ENCODE data around the gene EMILIN1. TPM values are rescaled to one million over a fixed set of nuclear protein-coding genes. Genes with fewer than 3 reads are reported as not detected.

Gene EMILIN1
- 10 to 100 TPM in 2 of 4 donors, 1 to 10 TPM in 2; 6.2 to 27.8 (median 9.9) TPM for total RNA-seq

- DNase-seq, result no peak
- peak within 1 kb of the TSS; percentile 71 to 98 (median 84) for H3K27ac ChIP-seq
- H3K36me3 ChIP-seq, result no peaks in the 10 kb centered on the region
- peaks cover 21 to 91% (median 37%) of the 10 kb centered on the region in 3 donors for H3K4me1 ChIP-seq
- TF ChIP-seq POLR2A (IDR thresholded peaks at IDR 0.05), result peak in 2 of 4 donors; percentile 13 to 41
- no peak for TF ChIP-seq CTCF (IDR thresholded peaks at IDR 0.05)
- intact Hi-C loops (cut with DNase I), result no loop called here
- H3K9me3 ChIP-seq, result no peaks in the 10 kb centered on the region
- WGBS, 2 donors, result 40 to 57% methylated on average over 17 to 23 of the region's 41 CpGs
- H3K27me3 ChIP-seq, result no peaks in the 10 kb centered on the region
- H3K4me3 ChIP-seq, result peak within 1 kb of the TSS; percentile 28 to 63 (median 48)
Observed at GRCh38 chr2:27078267-27079194, at the start of gene EMILIN1. TSS of gene EMILIN1 (plus strand) at chr2:27078615. CDS start at chr2:27079066, 451 bp downstream.

GRCh38 chr2:27029051-27029450 is 49.4 kb upstream of the EMILIN1 start:
- WGBS, 2 donors, result 83 to 87% methylated on average over 2 of the region's 2 CpGs
- H3K27me3 ChIP-seq, result no peaks in the 10 kb centered on the region
- peaks cover 9 to 21% (median 11%) of the 10 kb centered on the region in 3 donors for H3K4me1 ChIP-seq
- H3K4me3 ChIP-seq, result no peak overlapping the region
- intact Hi-C loops (cut with DNase I), result no loop called here
- no peaks in the 10 kb centered on the region for H3K9me3 ChIP-seq
- DNase-seq, result no peak
- H3K36me3 ChIP-seq, result peaks cover 0 to 65% (median 0%) of the 10 kb centered on the region in 3 donors
- no peak for TF ChIP-seq POLR2A (IDR thresholded peaks at IDR 0.05)
- no peak for TF ChIP-seq CTCF (IDR thresholded peaks at IDR 0.05)
- H3K27ac ChIP-seq, result no peak overlapping the region

GRCh38 chr2:27032495-27033252 is 45.7 kb upstream of the EMILIN1 start, which contains the start of gene TMEM214:
TSS of gene TMEM214 (plus strand) at chr2:27032965. CDS start at chr2:27033016, 51 bp downstream.
- TF ChIP-seq CTCF (IDR thresholded peaks at IDR 0.05) (peak in 1 of 6 experiments; percentile 9), POLR2A (IDR thresholded peaks at IDR 0.05) (peak in 3 of 4 donors; percentile 41 to 74 (median 62))
- intact Hi-C loops (cut with DNase I), result no loop called here
- no peaks in the 10 kb centered on the region for H3K27me3 ChIP-seq
- peaks cover 11 to 35% (median 17%) of the 10 kb centered on the region in 3 donors for H3K4me1 ChIP-seq
- no peaks in the 10 kb centered on the region for H3K9me3 ChIP-seq
- H3K27ac ChIP-seq, result peak within 1 kb of the TSS; percentile 79 to 91 (median 90)
- H3K4me3 ChIP-seq, result peak within 1 kb of the TSS; percentile 83 to 98 (median 95)
- peaks cover 19 to 59% (median 27%) of the 10 kb centered on the region in 3 donors for H3K36me3 ChIP-seq
- WGBS, 2 donors, result 0% methylated on average over 10 to 16 of the region's 76 CpGs
- DNase-seq, result peak; percentile 46

- Histone ChIP-seq H3K9me3 (no peaks in the 10 kb centered on the region), H3K27ac (peak overlapping the region; percentile 79 to 91 (median 90)), H3K36me3 (peaks cover 26 to 59% (median 34%) of the 10 kb centered on the region in 3 donors), H3K4me3 (peak overlapping the region; percentile 83 to 98 (median 95)), H3K27me3 (no peaks in the 10 kb centered on the region), H3K4me1 (peaks cover 11 to 35% (median 17%) of the 10 kb centered on the region in 3 donors)
- whole genome bisulfite sequencing, 2 donors, result 22 to 23% methylated on average over 4 to 5 of the region's 11 CpGs
- no peak for DNase-seq
- intact Hi-C loops (cut with DNase I), result no loop called here
- TF ChIP-seq POLR2A (IDR thresholded peaks at IDR 0.05) (no peak), CTCF (IDR thresholded peaks at IDR 0.05) (no peak)
Observed at GRCh38 chr2:27033253-27033852, 45.1 kb upstream of the EMILIN1 start.
